Amygdala (tissue), 56 donors: Measurements from ENCODE around the gene ZNF205.
"Not testable (repeated sequence)": the region's sequence is repeated elsewhere in the genome, so short reads cannot be mapped to it uniquely, and the experiment has no call there.

Source experiments
- DNase-seq, 56 donors: peaks; one replicate each; lab custom pipeline; 2025; lab: John Stamatoyannopoulos, UW

Gene ZNF205

GRCh38 chr16:3112058-3112880, at the start of gene ZNF205:
Gene ZNF205 (plus strand): TSS chr16:3112586. CDS start chr16:3113431, 845 bp downstream.
- DNase-seq: peak in 54 of 56 donors; percentile 6 to 80 (median 59)

- DNase-seq: no peak
These were observed 48.6 kb upstream of the ZNF205 start for GRCh38 chr16:3063625-3064386.

GRCh38 chr16:3065069-3065741, 47.2 kb upstream of the ZNF205 start, which contains the start of gene IL32:
Gene IL32 (plus strand): TSS chr16:3065640. CDS start chr16:3065812, 172 bp downstream.
- no peak for DNase-seq

- no peak for DNase-seq
These were observed 46.5 kb upstream of the ZNF205 start for GRCh38 chr16:3065742-3066439.

GRCh38 chr16:3066440-3066748, 46.0 kb upstream of the ZNF205 start:
- DNase-seq: no peak

GRCh38 chr16:3068487-3068886, 43.9 kb upstream of the ZNF205 start:
- no peak for DNase-seq

- DNase-seq: not testable (repeated sequence)
These were observed 43.2 kb upstream of the ZNF205 start for GRCh38 chr16:3069146-3069545.

GRCh38 chr16:3070608-3071111, 41.7 kb upstream of the ZNF205 start:
- no peak for DNase-seq

- DNase-seq: no peak
These were observed 40.7 kb upstream of the ZNF205 start for GRCh38 chr16:3071655-3072054.

GRCh38 chr16:3072148-3072547, 40.2 kb upstream of the ZNF205 start:
- not testable (repeated sequence) for DNase-seq

GRCh38 chr16:3072576-3073263, 39.7 kb upstream of the ZNF205 start:
- DNase-seq: not testable (repeated sequence)

- DNase-seq: no peak
These were observed 38.9 kb upstream of the ZNF205 start for GRCh38 chr16:3073448-3073847.

GRCh38 chr16:3074860-3075522, 37.4 kb upstream of the ZNF205 start:
- no peak for DNase-seq

- DNase-seq: no peak
These were observed 36.9 kb upstream of the ZNF205 start for GRCh38 chr16:3075523-3075915.

GRCh38 chr16:3075946-3076345, 36.4 kb upstream of the ZNF205 start:
- DNase-seq: not testable (repeated sequence)

GRCh38 chr16:3076577-3076976, 35.8 kb upstream of the ZNF205 start:
- DNase-seq: no peak

- no peak for DNase-seq
These were observed 32.4 kb upstream of the ZNF205 start for GRCh38 chr16:3080024-3080423.

GRCh38 chr16:3081957-3082356, 30.4 kb upstream of the ZNF205 start:
- DNase-seq: not testable (repeated sequence)

- not testable (repeated sequence) for DNase-seq
These were observed 29.0 kb upstream of the ZNF205 start for GRCh38 chr16:3083408-3083807.
